Psoas muscle (tissue), 8 donors: ENCODE results near the gene ZNF488. TPM values are rescaled to one million over a fixed set of nuclear protein-coding genes. Genes with fewer than 3 reads are reported as not detected.

Experiments used
- ATAC-seq, 4 donors: fragments of 200-7000 bp; cut with Tn5 transposase; one replicate each; pipeline ENCODE4 v1.9.1; 2020; ENCODE audit warnings: moderate library complexity in 3 of 4, mild to moderate bottlenecking in 2 of 4
- DNase-seq, 2 donors: peaks; one replicate each; pipeline ENCODE4 v3.0.0-alpha.2; 2020
- H3K27ac ChIP-seq: fragments of 200-600 bp; one replicate; pipeline ENCODE4 v1.8.0; 2022
- H3K27me3 ChIP-seq, 3 donors: fragments of 200-600 bp in 1 of 3; one replicate each; pipeline versions ENCODE4 v1.6.1 to v1.8.0; 2013 to 2022; ENCODE audit warnings: low read length in 2 of 3, mild to moderate bottlenecking in 2 of 3, moderate library complexity in 1 of 3; ENCODE audit not compliant: insufficient read depth in 3 of 3
- H3K36me3 ChIP-seq, 2 donors: fragments of 200-600 bp in 1 of 2; one replicate each; pipeline versions ENCODE4 v1.6.1 to v1.8.0; 2013 to 2022; ENCODE audit warnings: low read depth in 1 of 2, mild to moderate bottlenecking in 1 of 2, moderate library complexity in 1 of 2; ENCODE audit not compliant: insufficient read depth in 1 of 2
- H3K4me1 ChIP-seq: fragments of 200-600 bp; one replicate; pipeline ENCODE4 v1.8.0; 2022
- H3K4me3 ChIP-seq: fragments of 200-600 bp; one replicate; pipeline ENCODE4 v1.8.0; 2022; ENCODE audit warnings: mild to moderate bottlenecking
- H3K9me3 ChIP-seq: fragments of 200-600 bp; one replicate; pipeline ENCODE4 v1.8.0; 2022
- CTCF ChIP-seq: fragments of 200-600 bp; IDR thresholded peaks from one replicate; pipeline ENCODE4 v1.8.0; 2022; ENCODE audit warnings: antibody characterized with exemption
- WGBS, 3 donors: extraction: QIAGEN DNeasy Blood & Tissue Kit; methylation state at CpG; one replicate each; pipeline versions ENCODE4 v1.1.6 to v1.1.7; 2013; 5-methylcytosine and 5-hydroxymethylcytosine counted together
- intact Hi-C, 2 donors: fragments of 100-400 bp; cut with DNase I; formaldehyde crosslinking; loops; one replicate each; pipeline versions ENCODE4 v1.11.0 to v1.14.2; 2022
- polyA plus RNA-seq, 3 donors: library from polyadenylated mRNA; stranded (reverse); fragments of 200-250 nt; gene quantifications; one replicate each; pipeline ENCODE4 v1.2.3, GENCODE V29; 2013
- total RNA-seq, 4 donors: library from RNA; stranded (reverse); fragmentation: NEBNext Ultra II Directional in 2 of 4; extraction: Animal tissue kit (Norgen Biotek cat#: 25700) in 2 of 4; gene quantifications; one replicate each; pipeline versions ENCODE4 v1.2.1 to v1.2.4, GENCODE V29; 2021 to 2023
- donor health status: healthy with polysubstance abuse.
- donor health status: DM: no; HTN: no; CAD: no; lungs with moderate emphysema.
- donor health status: Bipolar disorder and iron deficiency.
- donor health status: healthy.
- donor health status: DM: yes; HTN: yes; CAD: no.
- donor health status: DM: no; HTN: no; CAD: no.
- donor health status: DM: no; HTN: no; CAD: no.
- donor health status: DM: yes; HTN: yes; CAD: no.

Gene ZNF488
- total and polyA plus RNA-seq, 7 donors, result 0.03 to 0.15 (median 0.07) TPM; not detected in 2

GRCh38 chr10:47362199-47362598 is 21.9 kb downstream of the ZNF488 start:
- Histone ChIP-seq H3K27ac (no peak overlapping the region), H3K4me3 (no peak overlapping the region), H3K4me1 (no peaks in the 10 kb centered on the region), H3K9me3 (no peaks in the 10 kb centered on the region), H3K27me3 (no peaks in the 10 kb centered on the region), H3K36me3 (no peaks in the 10 kb centered on the region)
- TF ChIP-seq CTCF, result no peak
- intact Hi-C loops, result no loop called here
- no peak for ATAC-seq
- 46 to 59% (median 54%) methylated on average over 3 of the region's 3 CpGs for WGBS, 3 donors
- peak in 1 of 2 donors; percentile 15 for DNase-seq

DNA sequence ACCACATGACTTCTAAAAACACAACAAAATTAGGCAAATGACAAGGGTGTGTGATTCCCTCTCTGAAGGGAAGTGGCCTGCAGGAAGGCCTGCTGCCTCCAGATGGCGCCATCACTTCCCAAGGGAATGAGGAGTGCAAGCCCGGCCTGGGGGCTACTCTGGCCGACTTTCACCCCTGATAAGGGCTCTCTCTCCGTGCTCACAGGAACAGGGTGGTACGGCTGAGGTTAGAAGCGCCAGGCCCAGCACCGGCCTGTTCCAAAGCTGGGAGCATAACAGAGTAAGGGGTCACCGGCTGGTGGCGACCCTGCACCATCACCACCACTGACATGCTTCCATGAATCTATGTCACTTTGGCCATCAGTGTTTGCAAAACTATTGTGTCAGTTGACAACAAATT is 22.8 kb downstream of the ZNF488 start:
- Histone ChIP-seq H3K27ac (no peak overlapping the region), H3K36me3 (no peaks in the 10 kb centered on the region), H3K9me3 (no peaks in the 10 kb centered on the region), H3K27me3 (no peaks in the 10 kb centered on the region), H3K4me3 (no peak overlapping the region), H3K4me1 (no peaks in the 10 kb centered on the region)
- TF ChIP-seq CTCF, result peak; percentile 51
- WGBS, 3 donors, result 62 to 65% (median 65%) methylated on average over 9 of the region's 9 CpGs
- DNase-seq (peak in 1 of 2 donors; percentile 50), ATAC-seq (peak in 3 of 4 donors; percentile 47 to 63 (median 51))
- intact Hi-C loops, result no loop called here

- DNase-seq (peak in 1 of 2 donors; percentile 22), ATAC-seq (peak; percentile 47 to 74 (median 73))
- no peaks in the 10 kb centered on the region for H3K36me3 ChIP-seq
- no peaks in the 10 kb centered on the region for H3K27me3 ChIP-seq
- H3K9me3 ChIP-seq, result no peaks in the 10 kb centered on the region
- TF ChIP-seq CTCF, result no peak
- H3K27ac ChIP-seq, result no peak overlapping the region
- no peak overlapping the region for H3K4me3 ChIP-seq
- intact Hi-C loops, result no loop called here
- WGBS, 3 donors, result 44 to 57% (median 49%) methylated on average over 14 of the region's 14 CpGs
- no peaks in the 10 kb centered on the region for H3K4me1 ChIP-seq
Observed at GRCh38 chr10:47360419-47361040, 23.6 kb downstream of the ZNF488 start.

DNA sequence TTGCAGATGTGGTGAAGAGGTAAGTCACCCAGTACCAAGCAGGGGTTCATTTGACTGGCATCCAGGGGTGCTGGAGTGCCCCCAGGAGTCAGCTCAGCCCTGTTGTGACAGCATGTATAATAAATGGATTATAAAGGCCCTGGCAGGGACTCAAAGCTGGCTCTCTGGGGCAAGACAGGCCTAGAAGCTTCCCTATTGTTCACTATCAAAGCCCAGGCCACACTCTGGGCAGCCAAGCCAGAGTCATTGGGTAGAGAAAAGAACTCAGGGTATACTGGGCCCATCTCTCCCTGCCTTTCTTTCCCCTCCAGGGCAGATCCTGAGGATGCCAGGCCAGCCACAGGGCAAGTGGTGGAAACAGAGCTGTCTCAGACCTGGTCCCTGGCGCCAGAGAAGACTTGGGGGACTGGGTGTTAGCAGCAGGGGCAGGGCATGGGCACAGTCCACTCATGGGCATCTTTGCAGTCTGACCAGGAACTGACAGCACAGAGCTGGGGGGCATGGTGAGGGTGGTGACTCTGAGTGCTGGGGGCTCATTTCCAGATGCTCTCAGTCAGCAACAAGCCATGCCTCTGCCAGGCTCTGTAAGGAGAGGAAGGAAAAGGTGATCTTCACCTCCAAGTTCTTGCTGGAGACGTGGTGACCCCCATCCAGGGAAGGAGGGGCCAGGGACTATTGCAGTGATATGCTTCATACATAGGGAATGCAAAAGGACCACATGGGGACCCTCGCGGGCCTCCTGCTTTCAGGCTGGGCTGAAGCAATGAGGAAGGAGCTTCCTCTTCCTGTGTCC is 24.3 kb downstream of the ZNF488 start:
- Histone ChIP-seq H3K4me1 (no peaks in the 10 kb centered on the region), H3K9me3 (no peaks in the 10 kb centered on the region), H3K36me3 (no peaks in the 10 kb centered on the region), H3K27ac (no peak overlapping the region), H3K27me3 (no peaks in the 10 kb centered on the region), H3K4me3 (no peak overlapping the region)
- intact Hi-C loops, result no loop called here
- 72 to 75% (median 74%) methylated on average over 4 of the region's 4 CpGs for WGBS, 3 donors
- peak in 1 of 2 donors; percentile 22 for DNase-seq
- TF ChIP-seq CTCF, result no peak
- ATAC-seq, result no peak
